NT2/D1 (cell line): Measurements from ENCODE around the gene IRF7.

Source experiments
- SUZ12 ChIP-seq: IDR thresholded peaks from 2 replicates; pipeline ENCODE4 v1.6.1; 2011; ENCODE audit not compliant: insufficient read length, insufficient read depth; ENCODE audit errors: extremely low read depth
- YY1 ChIP-seq: IDR thresholded peaks from 2 replicates; pipeline ENCODE4 v1.6.1; 2011; ENCODE audit not compliant: insufficient read length, insufficient read depth
- ZNF274 ChIP-seq: IDR thresholded peaks from 2 replicates; pipeline ENCODE4 v1.6.1; 2011; ENCODE audit warnings: mild to moderate bottlenecking, low read depth, low read length

DNA sequence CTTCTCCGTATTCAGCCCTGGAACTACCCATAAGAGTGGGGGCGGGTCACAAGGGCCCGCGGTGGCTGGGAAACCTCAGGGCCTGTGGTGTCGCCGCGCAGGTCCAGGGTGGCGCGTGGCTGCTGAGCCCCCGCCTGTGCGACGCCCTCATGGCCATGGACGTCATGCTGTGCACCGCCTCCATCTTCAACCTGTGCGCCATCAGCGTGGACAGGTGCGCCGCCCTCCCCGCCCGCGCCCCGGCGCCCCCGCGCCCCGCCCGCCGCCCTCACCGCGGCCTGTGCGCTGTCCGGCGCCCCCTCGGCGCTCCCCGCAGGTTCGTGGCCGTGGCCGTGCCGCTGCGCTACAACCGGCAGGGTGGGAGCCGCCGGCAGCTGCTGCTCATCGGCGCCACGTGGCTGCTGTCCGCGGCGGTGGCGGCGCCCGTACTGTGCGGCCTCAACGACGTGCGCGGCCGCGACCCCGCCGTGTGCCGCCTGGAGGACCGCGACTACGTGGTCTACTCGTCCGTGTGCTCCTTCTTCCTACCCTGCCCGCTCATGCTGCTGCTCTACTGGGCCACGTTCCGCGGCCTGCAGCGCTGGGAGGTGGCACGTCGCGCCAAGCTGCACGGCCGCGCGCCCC lies 23.7 kb upstream of the IRF7 start:
- TF ChIP-seq SUZ12: no peak
- TF ChIP-seq ZNF274: no peak
- no peak for TF ChIP-seq YY1
